ENCODE results near the gene PIAS3.
A peak's percentile ranks its signal among the peaks of the same experiment; 100 is the strongest.

DNA sequence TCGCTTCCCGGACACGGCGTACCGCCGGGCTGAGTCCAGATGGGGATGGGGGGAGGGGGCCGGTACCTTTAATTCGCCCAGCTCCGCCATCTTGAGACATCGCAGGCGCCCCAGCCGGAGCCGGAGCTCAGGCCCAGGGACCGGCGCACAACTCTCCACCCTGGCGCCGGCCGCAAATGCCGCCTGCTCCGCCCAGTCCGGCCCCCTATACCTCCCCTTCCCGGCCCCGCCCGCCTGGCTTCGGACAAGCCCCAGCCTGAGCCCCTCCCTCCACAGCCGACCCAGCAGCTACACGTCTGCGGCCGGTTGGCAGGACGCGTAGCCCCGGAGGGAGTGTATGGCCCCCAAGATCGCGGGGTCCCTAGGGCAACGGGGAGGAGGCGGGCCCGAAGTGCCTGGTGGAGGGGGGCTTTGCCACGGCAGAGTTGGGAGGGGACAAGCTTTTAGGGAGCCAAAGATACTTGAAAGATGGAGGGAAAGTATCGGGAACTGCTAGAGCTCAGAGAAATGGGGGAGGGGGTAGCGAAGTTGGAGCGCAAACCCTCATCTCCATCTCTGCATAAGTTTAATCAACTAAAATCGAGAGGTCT, at the start of gene PIAS3:
- TF ChIP-seq EZH2phosphoT487 (IDR thresholded peaks at IDR 0.05; ENCODE audit: low read depth, severe bottlenecking, unreplicated experiment), result no peak
- peak; percentile 2 for TF ChIP-seq CTCF (IDR thresholded peaks at IDR 0.05; ENCODE audit: poor library complexity)
- no peak for TF ChIP-seq EZH2 (IDR thresholded peaks at IDR 0.05; ENCODE audit: borderline replicate concordance)

All from hepatocyte (in vitro differentiated cells).